Tibial artery (tissue), 4 donors: ENCODE measurements around the gene ELK3.

Source experiments
- DNase-seq, 2 donors: peaks; one replicate each; pipeline ENCODE4 v3.0.0-alpha.2; 2019
- H3K27ac ChIP-seq, 2 donors: fragments of 200-600 bp; sonication (generic) in 1 of 2; 1 replicate in 1 of 2; 2 replicates in 1 of 2; pipeline ENCODE4 v1.5.1; 2018 to 2019; ENCODE audit warnings: mild to moderate bottlenecking in 1 of 2
- H3K27me3 ChIP-seq, 2 donors: fragments of 200-600 bp; sonication (generic) in 1 of 2; one replicate each; pipeline versions ENCODE4 v1.5.1 to v1.6.0; 2016 to 2019
- H3K36me3 ChIP-seq, 3 donors: fragments of 200-600 bp; sonication (generic) in 2 of 3; one replicate each; pipeline ENCODE4 v1.5.1; 2016 to 2019; ENCODE audit warnings: mild to moderate bottlenecking in 2 of 3
- H3K4me1 ChIP-seq, 4 donors: fragments of 200-600 bp; sonication (generic) in 2 of 4; 1 replicate in 3 of 4; 2 replicates in 1 of 4; pipeline ENCODE4 v1.5.1; 2016 to 2019
- H3K4me3 ChIP-seq, 2 donors: fragments of 200-600 bp; sonication (generic) in 1 of 2; 1 replicate in 1 of 2; 2 replicates in 1 of 2; pipeline ENCODE4 v1.5.1; 2018 to 2019; ENCODE audit warnings: mild to moderate bottlenecking in 2 of 2
- H3K9me3 ChIP-seq, 3 donors: fragments of 200-600 bp; sonication (generic) in 1 of 3; one replicate each; pipeline ENCODE4 v1.5.1; 2016 to 2019
- intact Hi-C: fragments of 100-400 bp; cut with DNase I; formaldehyde crosslinking; loops from one replicate; pipeline ENCODE4 v1.15.0; 2023; ENCODE audit warnings: low total_unique reads
- TF ChIP-seq, protein P1 (sequence below), 2 experiments: fragments of 200-600 bp in 1 of 2; fragments of 450-650 bp in 1 of 2; IDR thresholded peaks; one replicate each; pipeline ENCODE4 v1.5.1; 2017 to 2019; ENCODE audit warnings: antibody characterized with exemption in 2 of 2, mild to moderate bottlenecking in 1 of 2, moderate library complexity in 1 of 2

Gene ELK3

DNA sequence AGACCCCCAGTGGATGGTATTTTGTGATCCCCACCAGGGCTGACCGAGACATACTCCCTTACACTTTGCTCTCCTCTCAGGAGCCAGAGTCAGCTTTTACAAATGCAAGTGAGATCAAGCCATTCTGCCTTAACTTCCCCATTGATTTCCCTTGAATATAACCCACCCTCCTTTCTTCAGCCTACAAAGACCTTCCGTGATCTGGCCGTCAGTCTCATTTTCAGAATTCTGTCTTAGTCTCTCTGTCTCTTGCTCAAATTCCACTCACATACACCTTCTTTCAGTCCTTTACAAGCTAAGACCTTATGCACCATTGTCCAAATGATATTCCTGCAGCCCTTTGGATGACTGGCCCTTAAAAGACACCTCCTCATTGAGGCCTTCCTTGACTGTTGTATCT, 39.0 kb upstream of the ELK3 start:
- intact Hi-C loops, result no loop called here
- TF ChIP-seq, protein P1, sequence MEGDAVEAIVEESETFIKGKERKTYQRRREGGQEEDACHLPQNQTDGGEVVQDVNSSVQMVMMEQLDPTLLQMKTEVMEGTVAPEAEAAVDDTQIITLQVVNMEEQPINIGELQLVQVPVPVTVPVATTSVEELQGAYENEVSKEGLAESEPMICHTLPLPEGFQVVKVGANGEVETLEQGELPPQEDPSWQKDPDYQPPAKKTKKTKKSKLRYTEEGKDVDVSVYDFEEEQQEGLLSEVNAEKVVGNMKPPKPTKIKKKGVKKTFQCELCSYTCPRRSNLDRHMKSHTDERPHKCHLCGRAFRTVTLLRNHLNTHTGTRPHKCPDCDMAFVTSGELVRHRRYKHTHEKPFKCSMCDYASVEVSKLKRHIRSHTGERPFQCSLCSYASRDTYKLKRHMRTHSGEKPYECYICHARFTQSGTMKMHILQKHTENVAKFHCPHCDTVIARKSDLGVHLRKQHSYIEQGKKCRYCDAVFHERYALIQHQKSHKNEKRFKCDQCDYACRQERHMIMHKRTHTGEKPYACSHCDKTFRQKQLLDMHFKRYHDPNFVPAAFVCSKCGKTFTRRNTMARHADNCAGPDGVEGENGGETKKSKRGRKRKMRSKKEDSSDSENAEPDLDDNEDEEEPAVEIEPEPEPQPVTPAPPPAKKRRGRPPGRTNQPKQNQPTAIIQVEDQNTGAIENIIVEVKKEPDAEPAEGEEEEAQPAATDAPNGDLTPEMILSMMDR (IDR thresholded peaks at IDR 0.05), result no peak
- Histone ChIP-seq H3K36me3 (no peaks in the 10 kb centered on the region), H3K9me3 (no peaks in the 10 kb centered on the region), H3K4me3 (no peak overlapping the region), H3K27me3 (no peaks in the 10 kb centered on the region), H3K4me1 (no peaks in the 10 kb centered on the region), H3K27ac (no peak overlapping the region)
- no peak for DNase-seq

DNA sequence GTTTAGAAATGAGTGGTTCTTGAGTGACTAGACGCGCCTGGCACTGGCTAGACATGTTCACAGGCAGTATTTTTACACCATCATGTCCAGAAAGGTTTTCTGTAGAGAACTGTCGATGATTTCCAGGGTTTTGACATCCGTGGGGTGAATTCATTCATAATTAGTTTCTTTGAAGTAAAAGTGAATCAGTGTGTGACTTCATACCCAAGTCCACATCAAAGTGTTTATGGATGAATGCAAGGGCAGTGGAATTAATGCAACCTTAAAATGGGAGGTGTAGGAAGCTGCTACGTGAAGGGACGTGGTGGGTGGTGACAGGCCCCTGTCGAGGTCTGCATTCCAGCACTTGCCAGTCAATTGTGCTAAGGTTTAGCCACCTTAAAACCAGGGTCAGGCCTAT, 38.4 kb upstream of the ELK3 start:
- Histone ChIP-seq H3K4me1 (no peaks in the 10 kb centered on the region), H3K36me3 (no peaks in the 10 kb centered on the region), H3K27ac (no peak overlapping the region), H3K9me3 (no peaks in the 10 kb centered on the region), H3K27me3 (no peaks in the 10 kb centered on the region), H3K4me3 (no peak overlapping the region)
- no peak for DNase-seq
- TF ChIP-seq, protein P1 (IDR thresholded peaks at IDR 0.05), result no peak
- intact Hi-C loops, result no loop called here

DNA sequence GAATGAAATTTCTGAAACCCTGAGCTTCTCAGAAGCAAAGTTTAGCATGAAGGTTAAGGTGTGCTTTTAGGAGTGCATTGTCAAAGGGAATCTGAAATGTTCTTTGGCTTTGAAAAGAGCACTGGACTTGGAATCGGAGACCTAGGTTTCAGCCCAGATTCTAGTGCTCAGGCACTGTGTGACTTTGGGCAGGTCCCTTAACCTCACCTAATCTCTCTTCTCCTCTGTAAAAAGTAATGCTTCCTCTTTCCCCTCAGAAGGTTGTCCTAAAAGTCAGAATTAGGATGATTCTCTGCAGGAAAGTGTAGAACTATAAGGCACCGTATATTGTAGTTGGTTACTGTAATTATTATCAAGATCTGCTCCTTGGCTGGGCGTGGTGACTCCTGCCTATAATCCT, 38.0 kb upstream of the ELK3 start:
- Histone ChIP-seq H3K4me3 (no peak overlapping the region), H3K4me1 (no peaks in the 10 kb centered on the region), H3K27me3 (no peaks in the 10 kb centered on the region), H3K27ac (no peak overlapping the region), H3K9me3 (no peaks in the 10 kb centered on the region), H3K36me3 (no peaks in the 10 kb centered on the region)
- intact Hi-C loops, result no loop called here
- DNase-seq, result no peak
- TF ChIP-seq, protein P1 (IDR thresholded peaks at IDR 0.05), result no peak

DNA sequence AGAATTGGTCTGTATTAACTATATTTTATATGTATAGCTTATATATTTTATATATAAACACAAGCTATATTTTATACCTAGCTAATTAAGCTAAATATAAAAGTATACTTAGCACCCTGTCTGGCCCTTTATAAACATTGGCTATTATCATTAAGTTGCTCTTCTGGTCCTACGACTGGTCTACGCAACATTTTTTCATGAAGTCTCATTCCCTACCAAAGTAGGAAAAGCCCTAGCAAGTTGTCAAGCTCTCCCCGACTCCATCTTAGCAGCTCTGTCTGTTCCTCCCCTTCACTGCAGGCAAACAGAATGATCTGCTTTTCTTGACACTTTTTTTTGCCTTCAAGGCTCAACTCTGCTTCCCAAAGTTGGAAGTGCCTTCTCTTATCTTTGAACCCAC, 36.7 kb upstream of the ELK3 start:
- Histone ChIP-seq H3K4me1 (no peaks in the 10 kb centered on the region), H3K27me3 (no peaks in the 10 kb centered on the region), H3K4me3 (no peak overlapping the region), H3K27ac (no peak overlapping the region), H3K9me3 (no peaks in the 10 kb centered on the region), H3K36me3 (no peaks in the 10 kb centered on the region)
- intact Hi-C loops, result no loop called here
- DNase-seq, result no peak
- TF ChIP-seq, protein P1 (IDR thresholded peaks at IDR 0.05), result no peak

DNA sequence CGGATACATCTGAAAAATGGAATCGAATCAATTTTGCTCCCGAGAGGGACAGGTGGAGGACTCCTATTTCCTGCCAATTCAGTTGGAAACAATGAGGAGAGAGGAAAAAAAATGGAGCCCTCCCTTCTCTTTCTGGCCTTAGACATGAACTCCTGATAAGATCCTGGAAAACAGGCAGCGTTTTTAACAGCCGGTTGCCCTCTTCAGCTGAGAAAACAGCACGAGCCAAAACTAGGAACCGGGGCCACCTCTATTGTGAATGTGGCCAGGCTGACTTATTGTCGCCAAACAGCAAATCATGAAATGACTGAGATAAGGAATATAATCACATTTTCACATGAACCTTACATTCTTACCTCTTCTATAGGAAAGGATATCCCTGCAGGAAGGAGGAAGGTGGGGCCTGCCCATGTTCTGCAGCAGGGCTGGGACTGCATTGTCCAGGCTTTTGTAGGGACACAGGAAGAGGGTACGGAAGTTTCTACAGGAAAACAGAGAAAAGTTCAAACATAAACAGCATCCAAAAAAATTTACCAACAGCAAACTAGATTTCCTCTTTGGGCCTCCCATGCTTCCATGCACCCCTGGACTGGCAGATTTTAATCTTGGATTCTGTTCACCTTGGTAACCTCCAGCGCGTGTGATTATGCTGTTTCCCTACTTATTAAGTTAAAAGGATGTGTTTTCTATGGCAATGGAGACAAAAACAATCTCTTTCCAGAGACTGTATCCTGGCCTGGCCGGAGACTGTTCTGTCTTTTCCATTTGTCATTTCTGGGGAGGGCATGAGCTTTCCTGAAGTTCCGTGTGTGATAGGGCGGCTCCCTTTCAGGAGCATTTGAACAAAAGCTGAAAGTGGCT, 29.0 kb upstream of the ELK3 start:
- H3K27ac ChIP-seq, result no peak overlapping the region
- no peak for DNase-seq
- intact Hi-C loops, result no loop called here
- H3K36me3 ChIP-seq, result no peaks in the 10 kb centered on the region
- TF ChIP-seq, protein P1 (IDR thresholded peaks at IDR 0.05), result no peak
- no peaks in the 10 kb centered on the region for H3K9me3 ChIP-seq
- no peak overlapping the region for H3K4me3 ChIP-seq
- H3K27me3 ChIP-seq, result peaks cover 0 to 3% of the 10 kb centered on the region in 2 donors
- no peaks in the 10 kb centered on the region for H3K4me1 ChIP-seq
